Kidney (tissue), 14 donors: ENCODE data around the gene ST3GAL5. TPM values are rescaled to one million over a fixed set of nuclear protein-coding genes. Genes with fewer than 3 reads are reported as not detected.

Experiments
- DNase-seq, 5 donors: peaks; one replicate each; pipeline ENCODE4 v3.0.0-alpha.2; 2013 to 2020
- FAIRE-seq: peaks from 2 replicates; lab custom pipeline; 2012; peaks lifted over from hg19 to GRCh38; lab: Jason Lieb, UNC
- H3K27ac ChIP-seq, 2 donors: one replicate each; pipeline ENCODE4 v1.7.0; 2013; ENCODE audit warnings: low read depth in 2 of 2, low read length in 2 of 2, inconsistent platforms in 1 of 2
- H3K27me3 ChIP-seq: one replicate; pipeline ENCODE4 v1.7.1; 2013; ENCODE audit warnings: low read length, inconsistent platforms; ENCODE audit not compliant: control insufficient read depth, insufficient read depth
- H3K36me3 ChIP-seq, 3 donors: one replicate each; pipeline versions ENCODE4 v1.7.0 to v1.7.1; 2013; ENCODE audit warnings: low read length in 3 of 3, control low read depth in 1 of 3, inconsistent platforms in 1 of 3; ENCODE audit not compliant: insufficient read depth in 3 of 3, control insufficient read depth in 2 of 3
- H3K4me1 ChIP-seq, 3 donors: one replicate each; pipeline versions ENCODE4 v1.7.0 to v1.7.1; 2013; ENCODE audit warnings: low read length in 3 of 3, inconsistent platforms in 1 of 3, low read depth in 1 of 3; ENCODE audit not compliant: control insufficient read depth in 2 of 3, insufficient read depth in 2 of 3
- H3K4me3 ChIP-seq, 3 donors: one replicate each; pipeline versions ENCODE4 v1.7.0 to v1.8.1; 2013; ENCODE audit warnings: low read length in 3 of 3, control low read depth in 1 of 3, inconsistent platforms in 1 of 3
- H3K9ac ChIP-seq, 3 donors: one replicate each; pipeline versions ENCODE4 v1.7.0 to v1.7.1; 2013; ENCODE audit warnings: low read length in 3 of 3, control low read depth in 1 of 3, inconsistent platforms in 1 of 3
- H3K9me3 ChIP-seq, 3 donors: one replicate each; pipeline versions ENCODE4 v1.7.0 to v1.7.1; 2013; ENCODE audit warnings: low read length in 3 of 3, control low read depth in 1 of 3, inconsistent platforms in 1 of 3; ENCODE audit not compliant: control insufficient read depth in 2 of 3, insufficient read depth in 1 of 3
- CTCF ChIP-seq: IDR thresholded peaks from 3 replicates; pipeline ENCODE4 v1.5.1; 2012; ENCODE audit warnings: mild to moderate bottlenecking, moderate library complexity, borderline replicate concordance; ENCODE audit not compliant: insufficient read depth; ENCODE audit errors: extremely low read depth
- intact Hi-C: fragments of 100-400 bp; cut with DNase I; formaldehyde crosslinking; loops from one replicate; pipeline ENCODE4 v1.11.1; 2022
- polyA plus RNA-seq: library from polyadenylated mRNA; stranded (reverse); fragments of 350-450 nt; fragmentation: Illumina TruSeq; extraction: RNeasy Lipid Tissue Mini Kit (QIAGEN cat#74804); gene quantifications from one replicate; pipeline ENCODE4 v1.2.3, GENCODE V29; 2014; ENCODE audit warnings: low read depth, low replicate concordance; ENCODE audit not compliant: insufficient read depth
- total RNA-seq: library from RNA; stranded (reverse); fragmentation: NEBNext Ultra II Directional; extraction: Animal tissue kit (Norgen Biotek cat#: 25700); gene quantifications from one replicate; pipeline ENCODE4 v1.2.1, GENCODE V29; 2021
- donor health status: control.
- donor health status: control.
- donor health status: control.
- donor health status: control.
- donor health status: control.
- donor health status: DM: yes; HTN: yes; CAD: no.
- donor health status: Normal renal cell carcinoma (clear cell type).

The ST3GAL5 gene
- total and polyA plus RNA-seq, 2 donors from 2014 or later: 7.0 to 14.6 TPM

GRCh38 chr2:85787981-85788340 lies 100.8 kb downstream of the ST3GAL5 start:
- Histone ChIP-seq H3K9me3 (no peaks in the 10 kb centered on the region), H3K4me1 (peaks cover 0 to 11% (median 3%) of the 10 kb centered on the region in 3 donors), H3K4me3 (no peak overlapping the region), H3K27me3 (no peaks in the 10 kb centered on the region), H3K36me3 (no peaks in the 10 kb centered on the region), H3K27ac (no peak overlapping the region), H3K9ac (no peak overlapping the region)
- peak in 1 of 5 donors; percentile 58 for DNase-seq
- TF ChIP-seq CTCF: no peak
- intact Hi-C loops: no loop called here
- FAIRE-seq: no peak

- intact Hi-C loops: no loop called here
- peaks cover 0 to 11% (median 3%) of the 10 kb centered on the region in 3 donors for H3K4me1 ChIP-seq
- H3K9me3 ChIP-seq: no peaks in the 10 kb centered on the region
- H3K27me3 ChIP-seq: no peaks in the 10 kb centered on the region
- no peak for TF ChIP-seq CTCF
- H3K9ac ChIP-seq: no peak overlapping the region
- FAIRE-seq: no peak
- H3K27ac ChIP-seq: no peak overlapping the region
- peak in 1 of 5 donors; percentile 53 for DNase-seq
- no peaks in the 10 kb centered on the region for H3K36me3 ChIP-seq
- H3K4me3 ChIP-seq: no peak overlapping the region
Observed at GRCh38 chr2:85787282-85787980, 101.4 kb downstream of the ST3GAL5 start.

Other genes starting within 250 kb of the ST3GAL5 start
- gene SFTPB, start 220.8 kb downstream of the ST3GAL5 start, total RNA-seq: 1.3 TPM
- 0.92 TPM for gene SFTPB, start 220.8 kb downstream of the ST3GAL5 start, polyA plus RNA-seq
- 5.5 TPM for gene GNLY, start 194.6 kb downstream of the ST3GAL5 start, total RNA-seq
- 8.1 TPM for gene GNLY, start 194.6 kb downstream of the ST3GAL5 start, polyA plus RNA-seq
- 11.2 TPM for gene ATOH8, start 135.0 kb downstream of the ST3GAL5 start, total RNA-seq
- 18.6 TPM for gene ATOH8, start 135.0 kb downstream of the ST3GAL5 start, polyA plus RNA-seq
- 33.7 TPM for gene POLR1A, start 216.9 kb upstream of the ST3GAL5 start, total RNA-seq
- gene POLR1A, start 216.9 kb upstream of the ST3GAL5 start, polyA plus RNA-seq: 3.4 TPM
- 78.9 TPM for gene PTCD3, start 217.2 kb upstream of the ST3GAL5 start, total RNA-seq
- 34.1 TPM for gene PTCD3, start 217.2 kb upstream of the ST3GAL5 start, polyA plus RNA-seq